ENCODE data around the gene ERVK3-1.
"Not testable (repeated sequence)": the region's sequence is repeated elsewhere in the genome, so short reads cannot be mapped to it uniquely, and the experiment has no call there.

The ERVK3-1 gene

GRCh38 chr19:58346961-58347929 is 42.1 kb downstream of the ERVK3-1 start:
- peak; percentile 94 for DNase-seq (ENCODE audit: low spot score)

GRCh38 chr19:58348080-58348479 is 42.9 kb downstream of the ERVK3-1 start:
- DNase-seq (ENCODE audit: low spot score) = not testable (repeated sequence)

GRCh38 chr19:58349590-58349989 is 44.4 kb downstream of the ERVK3-1 start:
- DNase-seq (ENCODE audit: low spot score) = no peak

- no peak for DNase-seq (ENCODE audit: low spot score)
Observed at GRCh38 chr19:58350001-58350861, 45.1 kb downstream of the ERVK3-1 start.

- DNase-seq (ENCODE audit: low spot score) = no peak
Observed at GRCh38 chr19:58350871-58351557, 45.8 kb downstream of the ERVK3-1 start.

- DNase-seq (ENCODE audit: low spot score) = no peak
Observed at GRCh38 chr19:58351558-58351878, 46.3 kb downstream of the ERVK3-1 start.

- no peak for DNase-seq (ENCODE audit: low spot score)
Observed at GRCh38 chr19:58351990-58352755, 47.0 kb downstream of the ERVK3-1 start.

GRCh38 chr19:58352760-58353671 is 47.8 kb downstream of the ERVK3-1 start, which contains the start of gene A1BG:
A1BG (minus strand) TSS chr19:58353492; CDS start chr19:58353437, 55 bp downstream.
- DNase-seq (ENCODE audit: low spot score) = no peak

- no peak for DNase-seq (ENCODE audit: low spot score)
Observed at GRCh38 chr19:58353717-58354477, 48.7 kb downstream of the ERVK3-1 start.

GRCh38 chr19:58354478-58355030 is 49.4 kb downstream of the ERVK3-1 start:
- DNase-seq (ENCODE audit: low spot score) = no peak

- no peak for DNase-seq (ENCODE audit: low spot score)
Observed at GRCh38 chr19:58355215-58355796, 50.1 kb downstream of the ERVK3-1 start.

- DNase-seq (ENCODE audit: low spot score) = peak; percentile 50
Observed at GRCh38 chr19:58355908-58356765, 51.0 kb downstream of the ERVK3-1 start.

- peak; percentile 53 for DNase-seq (ENCODE audit: low spot score)
Observed at GRCh38 chr19:58356766-58357480, 51.7 kb downstream of the ERVK3-1 start.

GRCh38 chr19:58357481-58358145 is 52.4 kb downstream of the ERVK3-1 start:
- no peak for DNase-seq (ENCODE audit: low spot score)

- DNase-seq (ENCODE audit: low spot score) = no peak
Observed at GRCh38 chr19:58361900-58362271, 56.7 kb downstream of the ERVK3-1 start.

- DNase-seq (ENCODE audit: low spot score) = peak; percentile 99
Observed at GRCh38 chr19:58362272-58362994, 57.3 kb downstream of the ERVK3-1 start, which contains the start of gene ZNF497. ZNF497 (minus strand) TSS chr19:58362751; CDS start chr19:58357635, 5,116 bp downstream.
